K562 (cell line): ENCODE measurements around the gene HRC. TPM values are rescaled to one million over a fixed set of nuclear protein-coding genes. Genes with fewer than 3 reads are reported as not detected.

ENCODE experiments used
- CEBPB ChIP-seq: fragments of 450-650 bp; IDR thresholded peaks from 2 replicates; pipeline ENCODE4 v1.6.1; 2016; ENCODE audit warnings: missing genetic modification characterization, missing compliant biosample characterization
- MYC ChIP-seq, 2 experiments: fragments of 250-450 bp in 1 of 2; sonication (Bioruptor Pico) in 1 of 2; IDR thresholded peaks; 2 replicates each; pipeline versions ENCODE4 v1.5.1 to v1.6.1; 2012 to 2021; ENCODE audit warnings: low read depth in 2 of 2, borderline replicate concordance in 1 of 2, improper control_type of control experiment in 1 of 2, low read length in 1 of 2, mild to moderate bottlenecking in 1 of 2, moderate library complexity in 1 of 2
- NCOA1 ChIP-seq: fragments of 450-650 bp; IDR thresholded peaks from 2 replicates; pipeline ENCODE4 v1.6.1; 2016; ENCODE audit warnings: low read depth
- SUPT5H ChIP-seq: fragments of 450-650 bp; IDR thresholded peaks from 2 replicates; pipeline ENCODE4 v1.6.1; 2016
- XRCC3 ChIP-seq: fragments of 450-650 bp; IDR thresholded peaks from 2 replicates; pipeline ENCODE4 v1.6.1; 2017; ENCODE audit warnings: mild to moderate bottlenecking, moderate library complexity
- ZBTB7A ChIP-seq: IDR thresholded peaks from 2 replicates; pipeline ENCODE4 v1.6.1; 2011; ENCODE audit warnings: low read depth, mild to moderate bottlenecking, low read length, moderate library complexity, borderline replicate concordance; ENCODE audit not compliant: control insufficient read depth
- ZBTB8A ChIP-seq: fragments of 450-650 bp; IDR thresholded peaks from 2 replicates; pipeline ENCODE4 v1.6.1; 2018; ENCODE audit warnings: mild to moderate bottlenecking, moderate library complexity; ENCODE audit not compliant: partially characterized antibody
- ZNF445 ChIP-seq: fragments of 250-450 bp; sonication (Bioruptor Pico); IDR thresholded peaks from 2 replicates; pipeline ENCODE4 v1.4.0; 2020; ENCODE audit warnings: low read depth, mild to moderate bottlenecking, moderate library complexity
- polyA plus RNA-seq, 8 experiments: library from polyadenylated mRNA; depleted of rRNA in 4 of 8; stranded (reverse) in 5 of 8; unstranded in 3 of 8; fragments of >200 nt; fragmentation: Nextera tagmentation in 2 of 8; fragmentation: Illumina TruSeq in 1 of 8; extraction: Ambion mirVana in 2 of 8; extraction: Trizol in 1 of 8; gene quantifications; 2 replicates each; pipeline versions ENCODE4 v1.2.1 to v1.2.3, GENCODE V29; 2011 to 2014; ENCODE audit warnings: inconsistent platforms in 1 of 8, missing spikeins in 1 of 8
- total RNA-seq, 7 experiments: library from RNA; depleted of rRNA in 6 of 7; stranded (reverse); fragments of >200 nt in 6 of 7; fragmentation: Illumina TruSeq in 2 of 7; extraction: Trizol in 2 of 7; gene quantifications; 2 replicates each; pipeline versions ENCODE4 v1.2.1 to v1.2.3, GENCODE V29; 2011 to 2021; ENCODE audit warnings: low replicate concordance in 1 of 7
- TF ChIP-seq, protein P1 (sequence below): fragments of 450-650 bp; IDR thresholded peaks from 2 replicates; pipeline ENCODE4 v1.6.1; 2016; ENCODE audit warnings: low read depth
- TF ChIP-seq, protein P2 (sequence below), 2 experiments: IDR thresholded peaks; 2 replicates each; pipeline ENCODE4 v1.6.1; 2011; ENCODE audit warnings: borderline replicate concordance in 1 of 2, control low read depth in 1 of 2, low read depth in 1 of 2, low read length in 1 of 2, mild to moderate bottlenecking in 1 of 2, mixed read lengths in 1 of 2, moderate library complexity in 1 of 2; ENCODE audit not compliant: insufficient read depth in 1 of 2, insufficient read length in 1 of 2, poor library complexity in 1 of 2, severe bottlenecking in 1 of 2; ENCODE audit errors: extremely low read depth in 1 of 2
- TF ChIP-seq, protein P3 (sequence below): fragments of 150-350 bp; conservative IDR thresholded peaks from 2 replicates; pipeline ENCODE4 v1.6.1; 2014; ENCODE audit warnings: low read length

Gene HRC
- total and polyA plus RNA-seq, 9 of the 15 experiments (the other 6 are each of a cell fraction or from before 2014, with no cell fraction given): 0.66 to 18.7 (median 13.1) TPM

DNA sequence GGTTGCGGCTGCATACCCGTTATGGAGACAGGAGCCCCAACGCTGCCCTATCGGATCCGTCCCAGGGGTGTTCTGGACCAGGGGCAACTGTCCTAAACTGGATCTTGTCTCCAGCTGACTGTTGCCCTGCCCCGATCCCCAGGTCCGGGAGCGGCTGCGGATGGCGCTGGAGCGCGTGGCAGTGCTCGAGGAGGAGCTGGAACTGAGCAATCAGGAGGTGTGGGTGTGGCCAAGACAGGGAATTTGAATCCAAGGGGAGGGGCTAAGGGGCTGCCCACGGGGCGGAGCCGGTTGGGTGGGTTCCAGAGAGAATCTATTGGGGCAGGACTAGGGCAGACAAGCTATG is 26.0 kb downstream of the HRC start (continued):
- TF ChIP-seq CEBPB (tag): no peak
- no peak for TF ChIP-seq XRCC3
- TF ChIP-seq MYC (IDR thresholded peaks at IDR 0.05; ENCODE audit: low read depth, low read length): peak; percentile 81
- TF ChIP-seq MYC (CRISPR knock-in tag; IDR thresholded peaks at IDR 0.05; ENCODE audit: borderline replicate concordance, low read depth): no peak
- TF ChIP-seq ZBTB8A: no peak
- TF ChIP-seq SUPT5H: peak; percentile 34
- TF ChIP-seq ZBTB7A: peak; percentile 67; the same call in 1 of the 2 replicates
- no peak for TF ChIP-seq NCOA1
- no peak for TF ChIP-seq ZNF445 (CRISPR knock-in tag)
- TF ChIP-seq, protein P1, sequence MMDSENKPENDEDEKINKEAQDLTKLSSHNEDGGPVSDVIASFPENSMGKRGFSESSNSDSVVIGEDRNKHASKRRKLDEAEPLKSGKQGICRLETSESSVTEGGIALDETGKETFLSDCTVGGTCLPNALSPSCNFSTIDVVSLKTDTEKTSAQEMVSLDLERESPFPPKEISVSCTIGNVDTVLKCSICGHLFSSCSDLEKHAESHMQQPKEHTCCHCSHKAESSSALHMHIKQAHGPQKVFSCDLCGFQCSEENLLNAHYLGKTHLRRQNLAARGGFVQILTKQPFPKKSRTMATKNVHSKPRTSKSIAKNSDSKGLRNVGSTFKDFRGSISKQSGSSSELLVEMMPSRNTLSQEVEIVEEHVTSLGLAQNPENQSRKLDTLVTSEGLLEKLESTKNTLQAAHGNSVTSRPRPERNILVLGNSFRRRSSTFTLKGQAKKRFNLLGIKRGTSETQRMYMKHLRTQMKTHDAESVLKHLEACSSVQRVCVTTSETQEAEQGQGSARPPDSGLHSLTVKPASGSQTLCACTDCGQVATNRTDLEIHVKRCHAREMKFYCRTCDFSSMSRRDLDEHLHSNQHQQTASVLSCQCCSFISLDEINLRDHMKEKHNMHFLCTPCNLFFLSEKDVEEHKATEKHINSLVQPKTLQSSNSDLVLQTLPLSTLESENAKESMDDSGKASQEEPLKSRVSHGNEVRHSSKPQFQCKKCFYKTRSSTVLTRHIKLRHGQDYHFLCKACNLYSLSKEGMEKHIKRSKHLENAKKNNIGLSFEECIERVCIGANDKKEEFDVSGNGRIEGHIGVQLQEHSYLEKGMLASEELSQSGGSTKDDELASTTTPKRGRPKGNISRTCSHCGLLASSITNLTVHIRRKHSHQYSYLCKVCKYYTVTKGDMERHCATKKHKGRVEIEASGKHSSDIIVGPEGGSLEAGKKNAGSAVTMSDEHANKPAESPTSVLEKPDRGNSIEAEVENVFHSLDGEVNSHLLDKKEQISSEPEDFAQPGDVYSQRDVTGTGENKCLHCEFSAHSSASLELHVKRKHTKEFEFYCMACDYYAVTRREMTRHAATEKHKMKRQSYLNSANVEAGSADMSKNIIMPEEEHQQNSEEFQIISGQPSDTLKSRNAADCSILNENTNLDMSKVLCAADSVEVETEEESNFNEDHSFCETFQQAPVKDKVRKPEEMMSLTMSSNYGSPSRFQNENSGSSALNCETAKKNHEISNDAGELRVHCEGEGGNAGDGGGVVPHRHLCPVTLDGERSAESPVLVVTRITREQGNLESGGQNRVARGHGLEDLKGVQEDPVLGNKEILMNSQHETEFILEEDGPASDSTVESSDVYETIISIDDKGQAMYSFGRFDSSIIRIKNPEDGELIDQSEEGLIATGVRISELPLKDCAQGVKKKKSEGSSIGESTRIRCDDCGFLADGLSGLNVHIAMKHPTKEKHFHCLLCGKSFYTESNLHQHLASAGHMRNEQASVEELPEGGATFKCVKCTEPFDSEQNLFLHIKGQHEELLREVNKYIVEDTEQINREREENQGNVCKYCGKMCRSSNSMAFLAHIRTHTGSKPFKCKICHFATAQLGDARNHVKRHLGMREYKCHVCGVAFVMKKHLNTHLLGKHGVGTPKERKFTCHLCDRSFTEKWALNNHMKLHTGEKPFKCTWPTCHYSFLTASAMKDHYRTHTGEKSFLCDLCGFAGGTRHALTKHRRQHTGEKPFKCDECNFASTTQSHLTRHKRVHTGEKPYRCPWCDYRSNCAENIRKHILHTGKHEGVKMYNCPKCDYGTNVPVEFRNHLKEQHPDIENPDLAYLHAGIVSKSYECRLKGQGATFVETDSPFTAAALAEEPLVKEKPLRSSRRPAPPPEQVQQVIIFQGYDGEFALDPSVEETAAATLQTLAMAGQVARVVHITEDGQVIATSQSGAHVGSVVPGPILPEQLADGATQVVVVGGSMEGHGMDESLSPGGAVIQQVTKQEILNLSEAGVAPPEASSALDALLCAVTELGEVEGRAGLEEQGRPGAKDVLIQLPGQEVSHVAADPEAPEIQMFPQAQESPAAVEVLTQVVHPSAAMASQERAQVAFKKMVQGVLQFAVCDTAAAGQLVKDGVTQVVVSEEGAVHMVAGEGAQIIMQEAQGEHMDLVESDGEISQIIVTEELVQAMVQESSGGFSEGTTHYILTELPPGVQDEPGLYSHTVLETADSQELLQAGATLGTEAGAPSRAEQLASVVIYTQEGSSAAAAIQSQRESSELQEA: no peak
- TF ChIP-seq, protein P2, sequence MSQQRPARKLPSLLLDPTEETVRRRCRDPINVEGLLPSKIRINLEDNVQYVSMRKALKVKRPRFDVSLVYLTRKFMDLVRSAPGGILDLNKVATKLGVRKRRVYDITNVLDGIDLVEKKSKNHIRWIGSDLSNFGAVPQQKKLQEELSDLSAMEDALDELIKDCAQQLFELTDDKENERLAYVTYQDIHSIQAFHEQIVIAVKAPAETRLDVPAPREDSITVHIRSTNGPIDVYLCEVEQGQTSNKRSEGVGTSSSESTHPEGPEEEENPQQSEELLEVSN (IDR thresholded peaks at IDR 0.05; ENCODE audit: borderline replicate concordance in 1 of 2, extremely low read depth in 1 of 2, insufficient read depth in 1 of 2, insufficient read length in 1 of 2, low read depth in 1 of 2, low read length in 1 of 2, poor library complexity in 1 of 2, severe bottlenecking in 1 of 2): peak in 1 of 2 experiments; percentile 74
- TF ChIP-seq, protein P3, sequence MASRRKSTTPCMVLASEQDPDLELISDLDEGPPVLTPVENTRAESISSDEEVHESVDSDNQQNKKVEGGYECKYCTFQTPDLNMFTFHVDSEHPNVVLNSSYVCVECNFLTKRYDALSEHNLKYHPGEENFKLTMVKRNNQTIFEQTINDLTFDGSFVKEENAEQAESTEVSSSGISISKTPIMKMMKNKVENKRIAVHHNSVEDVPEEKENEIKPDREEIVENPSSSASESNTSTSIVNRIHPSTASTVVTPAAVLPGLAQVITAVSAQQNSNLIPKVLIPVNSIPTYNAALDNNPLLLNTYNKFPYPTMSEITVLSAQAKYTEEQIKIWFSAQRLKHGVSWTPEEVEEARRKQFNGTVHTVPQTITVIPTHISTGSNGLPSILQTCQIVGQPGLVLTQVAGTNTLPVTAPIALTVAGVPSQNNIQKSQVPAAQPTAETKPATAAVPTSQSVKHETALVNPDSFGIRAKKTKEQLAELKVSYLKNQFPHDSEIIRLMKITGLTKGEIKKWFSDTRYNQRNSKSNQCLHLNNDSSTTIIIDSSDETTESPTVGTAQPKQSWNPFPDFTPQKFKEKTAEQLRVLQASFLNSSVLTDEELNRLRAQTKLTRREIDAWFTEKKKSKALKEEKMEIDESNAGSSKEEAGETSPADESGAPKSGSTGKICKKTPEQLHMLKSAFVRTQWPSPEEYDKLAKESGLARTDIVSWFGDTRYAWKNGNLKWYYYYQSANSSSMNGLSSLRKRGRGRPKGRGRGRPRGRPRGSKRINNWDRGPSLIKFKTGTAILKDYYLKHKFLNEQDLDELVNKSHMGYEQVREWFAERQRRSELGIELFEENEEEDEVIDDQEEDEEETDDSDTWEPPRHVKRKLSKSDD: no peak
